HG02610 (cell line): Measurements from ENCODE around the gene AHRR.
A peak's percentile ranks its signal among the peaks of the same experiment; 100 is the strongest.
"Not testable (repeated sequence)": the region's sequence is repeated elsewhere in the genome, so short reads cannot be mapped to it uniquely, and the experiment has no call there.

Experiments used
- ATAC-seq: cut with Tn5 transposase; IDR thresholded peaks from one replicate; pipeline ENCODE4 v1.9.1; 2021; ENCODE audit warnings: mild to moderate bottlenecking, moderate library complexity; ENCODE audit not compliant: unreplicated experiment

The AHRR gene

GRCh38 chr5:375921-376798, 54.6 kb downstream of the AHRR start:
- ATAC-seq = no peak

- ATAC-seq = no peak
Observed at GRCh38 chr5:376799-377325, 55.3 kb downstream of the AHRR start.

- no peak for ATAC-seq
Observed at GRCh38 chr5:377326-377981, 55.9 kb downstream of the AHRR start.

GRCh38 chr5:378301-378891, 56.9 kb downstream of the AHRR start:
- ATAC-seq = no peak

- peak; percentile 62 for ATAC-seq
Observed at GRCh38 chr5:378976-379742, 57.6 kb downstream of the AHRR start.

GRCh38 chr5:380701-381309, 59.3 kb downstream of the AHRR start:
- ATAC-seq = no peak

- no peak for ATAC-seq
Observed at GRCh38 chr5:383066-383465, 61.6 kb downstream of the AHRR start.

- no peak for ATAC-seq
Observed at GRCh38 chr5:383621-384020, 62.1 kb downstream of the AHRR start.

GRCh38 chr5:384576-384975, 63.1 kb downstream of the AHRR start:
- ATAC-seq = not testable (repeated sequence)

GRCh38 chr5:385321-385720, 63.8 kb downstream of the AHRR start:
- ATAC-seq = no peak

- no peak for ATAC-seq
Observed at GRCh38 chr5:386432-387341, 65.2 kb downstream of the AHRR start.

GRCh38 chr5:387491-388265, 66.2 kb downstream of the AHRR start:
- no peak for ATAC-seq

- ATAC-seq = no peak
Observed at GRCh38 chr5:388266-389196, 67.0 kb downstream of the AHRR start.

GRCh38 chr5:389197-389821, 67.8 kb downstream of the AHRR start:
- ATAC-seq = no peak

GRCh38 chr5:389891-390622, 68.5 kb downstream of the AHRR start:
- ATAC-seq = no peak
